DMS79 treated with DMSO at 0.1 percent for 48 hours (cell line): ENCODE results near the gene RYK.
"Not testable (repeated sequence)": the region's sequence is repeated elsewhere in the genome, so short reads cannot be mapped to it uniquely, and the experiment has no call there.

Experiments used
- DNase-seq: peaks from one replicate; lab custom pipeline; 2025; lab: John Stamatoyannopoulos, UW

RYK gene

GRCh38 chr3:134253475-134254226, 3.0 kb upstream of the RYK start:
- no peak for DNase-seq

- no peak for DNase-seq
Observed at GRCh38 chr3:134252766-134253165, 2.1 kb upstream of the RYK start.

- DNase-seq = no peak
Observed at GRCh38 chr3:134251731-134252391, 1.2 kb upstream of the RYK start.

- DNase-seq = peak; percentile 14
Observed at GRCh38 chr3:134249935-134250716, 533 bp downstream of the RYK start.

GRCh38 chr3:134249296-134249841, 1.3 kb downstream of the RYK start:
- DNase-seq = no peak

GRCh38 chr3:134244921-134245320, 5.7 kb downstream of the RYK start:
- no peak for DNase-seq

- no peak for DNase-seq
Observed at GRCh38 chr3:134242649-134243617, 7.7 kb downstream of the RYK start.

- DNase-seq = no peak
Observed at GRCh38 chr3:134239538-134239937, 11.1 kb downstream of the RYK start.

GRCh38 chr3:134237454-134238145, 13.1 kb downstream of the RYK start:
- peak; percentile 43 for DNase-seq

- no peak for DNase-seq
Observed at GRCh38 chr3:134236505-134237170, 14.0 kb downstream of the RYK start.

- no peak for DNase-seq
Observed at GRCh38 chr3:134235577-134236076, 15.0 kb downstream of the RYK start.

GRCh38 chr3:134232951-134233350, 17.7 kb downstream of the RYK start:
- no peak for DNase-seq

GRCh38 chr3:134232151-134232550, 18.5 kb downstream of the RYK start:
- no peak for DNase-seq

GRCh38 chr3:134231131-134231530, 19.5 kb downstream of the RYK start:
- no peak for DNase-seq

GRCh38 chr3:134229038-134229437, 21.6 kb downstream of the RYK start:
- DNase-seq = no peak

- no peak for DNase-seq
Observed at GRCh38 chr3:134228479-134228878, 22.2 kb downstream of the RYK start.

- no peak for DNase-seq
Observed at GRCh38 chr3:134228035-134228434, 22.6 kb downstream of the RYK start.

- not testable (repeated sequence) for DNase-seq
Observed at GRCh38 chr3:134224796-134225156, 25.9 kb downstream of the RYK start.

- DNase-seq = no peak
Observed at GRCh38 chr3:134222835-134223234, 27.8 kb downstream of the RYK start.

- DNase-seq = no peak
Observed at GRCh38 chr3:134216851-134217250, 33.8 kb downstream of the RYK start.
